Uterus (tissue), 4 donors: ENCODE results near the gene ACOT6. TPM values are rescaled to one million over a fixed set of nuclear protein-coding genes. Genes with fewer than 3 reads are reported as not detected.

Source experiments
- DNase-seq, 2 donors: peaks; one replicate each; pipeline ENCODE4 v3.0.0-alpha.2; 2019 to 2020
- H3K27ac ChIP-seq, 2 donors: fragments of 200-600 bp; sonication (generic); 1 replicate in 1 of 2; 2 replicates in 1 of 2; pipeline ENCODE4 v1.5.1; 2016 to 2018
- H3K27me3 ChIP-seq, 2 donors: fragments of 200-600 bp; sonication (generic); one replicate each; pipeline ENCODE4 v1.5.1; 2018 to 2019; ENCODE audit warnings: control low read depth in 1 of 2
- H3K36me3 ChIP-seq, 2 donors: fragments of 200-600 bp; sonication (generic); one replicate each; pipeline ENCODE4 v1.5.1; 2019; ENCODE audit warnings: control low read depth in 1 of 2
- H3K4me1 ChIP-seq, 2 donors: fragments of 200-600 bp; sonication (generic); one replicate each; pipeline ENCODE4 v1.5.1; 2018 to 2019; ENCODE audit warnings: control low read depth in 1 of 2
- H3K4me3 ChIP-seq, 2 donors: fragments of 200-600 bp; sonication (generic); 1 replicate in 1 of 2; 2 replicates in 1 of 2; pipeline ENCODE4 v1.5.1; 2018 to 2019; ENCODE audit warnings: mild to moderate bottlenecking in 1 of 2
- H3K9me3 ChIP-seq, 2 donors: fragments of 200-600 bp; sonication (generic); one replicate each; pipeline ENCODE4 v1.5.1; 2019; ENCODE audit warnings: control low read depth in 1 of 2
- POLR2A ChIP-seq, 2 donors: fragments of 450-650 bp; IDR thresholded peaks; one replicate each; pipeline ENCODE4 v1.6.1; 2016; ENCODE audit warnings: antibody characterized with exemption in 2 of 2, mild to moderate bottlenecking in 1 of 2, moderate library complexity in 1 of 2
- intact Hi-C: fragments of 100-400 bp; cut with DNase I; formaldehyde crosslinking; loops from one replicate; pipeline ENCODE4 v1.15.1; 2023; ENCODE audit warnings: low total_unique reads
- total RNA-seq, 4 donors: library from RNA; depleted of rRNA in 3 of 4; stranded (reverse); fragments of >200 nt in 3 of 4; gene quantifications; one replicate each; pipeline versions ENCODE4 v1.1.0 to v1.2.4, GENCODE V29; 2014 to 2023
- TF ChIP-seq, protein P1 (sequence below), 4 experiments: fragments of 200-600 bp in 2 of 4; fragments of 450-650 bp in 2 of 4; sonication (generic) in 2 of 4; IDR thresholded peaks; one replicate each; pipeline ENCODE4 v1.5.1; 2016 to 2019; ENCODE audit warnings: antibody characterized with exemption in 4 of 4, mild to moderate bottlenecking in 2 of 4, moderate library complexity in 1 of 4
- donor health status: DM: yes; HTN: yes; CAD: no.

Gene ACOT6
- total RNA-seq, 4 donors from 2014 or later = not detected

DNA sequence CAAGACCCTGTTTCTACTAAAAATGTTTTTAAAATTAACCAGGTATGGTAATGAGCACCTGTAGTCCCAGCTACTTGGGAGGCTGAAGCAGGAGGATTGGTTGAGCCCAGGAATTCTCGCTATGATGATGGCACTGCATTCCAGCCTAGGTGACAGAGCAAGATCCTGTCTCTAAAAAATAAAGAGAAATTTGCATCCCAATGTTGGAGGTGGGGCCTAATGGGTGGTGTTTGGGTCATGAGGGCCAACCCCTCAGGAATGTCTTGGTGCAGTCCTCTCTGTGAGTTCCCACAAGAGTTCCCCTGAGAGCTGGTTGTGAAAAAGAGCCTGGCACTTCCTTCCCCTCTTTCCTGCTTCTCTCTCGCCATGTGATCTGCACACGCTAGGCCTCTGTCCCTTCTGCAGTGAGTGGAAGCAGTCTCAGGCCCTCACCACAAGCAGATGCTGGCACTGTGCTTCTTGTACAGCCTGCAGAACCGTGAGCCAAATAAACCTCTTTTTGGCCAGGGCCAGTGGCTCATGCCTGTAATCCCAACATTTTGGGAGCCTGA is 11.3 kb downstream of the ACOT6 start:
- no peak for DNase-seq
- intact Hi-C loops = no loop called here
- H3K36me3 ChIP-seq = no peaks in the 10 kb centered on the region
- no peak overlapping the region for H3K4me3 ChIP-seq
- H3K27me3 ChIP-seq = no peaks in the 10 kb centered on the region
- no peaks in the 10 kb centered on the region for H3K9me3 ChIP-seq
- no peak for TF ChIP-seq POLR2A (IDR thresholded peaks at IDR 0.05)
- TF ChIP-seq, protein P1, sequence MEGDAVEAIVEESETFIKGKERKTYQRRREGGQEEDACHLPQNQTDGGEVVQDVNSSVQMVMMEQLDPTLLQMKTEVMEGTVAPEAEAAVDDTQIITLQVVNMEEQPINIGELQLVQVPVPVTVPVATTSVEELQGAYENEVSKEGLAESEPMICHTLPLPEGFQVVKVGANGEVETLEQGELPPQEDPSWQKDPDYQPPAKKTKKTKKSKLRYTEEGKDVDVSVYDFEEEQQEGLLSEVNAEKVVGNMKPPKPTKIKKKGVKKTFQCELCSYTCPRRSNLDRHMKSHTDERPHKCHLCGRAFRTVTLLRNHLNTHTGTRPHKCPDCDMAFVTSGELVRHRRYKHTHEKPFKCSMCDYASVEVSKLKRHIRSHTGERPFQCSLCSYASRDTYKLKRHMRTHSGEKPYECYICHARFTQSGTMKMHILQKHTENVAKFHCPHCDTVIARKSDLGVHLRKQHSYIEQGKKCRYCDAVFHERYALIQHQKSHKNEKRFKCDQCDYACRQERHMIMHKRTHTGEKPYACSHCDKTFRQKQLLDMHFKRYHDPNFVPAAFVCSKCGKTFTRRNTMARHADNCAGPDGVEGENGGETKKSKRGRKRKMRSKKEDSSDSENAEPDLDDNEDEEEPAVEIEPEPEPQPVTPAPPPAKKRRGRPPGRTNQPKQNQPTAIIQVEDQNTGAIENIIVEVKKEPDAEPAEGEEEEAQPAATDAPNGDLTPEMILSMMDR (IDR thresholded peaks at IDR 0.05) = no peak
- H3K4me1 ChIP-seq = no peaks in the 10 kb centered on the region
- no peak overlapping the region for H3K27ac ChIP-seq

DNA sequence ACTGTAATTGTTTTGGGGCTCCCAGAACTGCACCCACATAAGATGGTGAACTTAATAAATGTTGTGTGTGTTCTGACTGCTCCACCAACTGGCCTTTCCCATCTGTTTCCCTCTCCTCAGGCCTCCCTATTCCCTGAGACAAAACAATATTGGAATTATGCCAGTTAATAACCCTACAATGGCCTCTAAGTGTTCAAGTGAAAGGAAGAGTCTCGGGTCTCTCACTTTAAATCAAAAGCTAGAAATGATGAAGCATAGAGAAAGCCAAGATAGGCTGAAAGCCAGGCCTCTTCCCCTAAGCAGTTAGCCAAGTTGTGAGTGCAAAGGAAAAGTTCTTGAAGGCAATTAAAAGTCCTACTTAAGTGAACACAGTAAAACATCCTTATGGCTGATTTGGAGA is 13.4 kb downstream of the ACOT6 start:
- no peaks in the 10 kb centered on the region for H3K36me3 ChIP-seq
- intact Hi-C loops = no loop called here
- DNase-seq = no peak
- H3K4me1 ChIP-seq = no peaks in the 10 kb centered on the region
- H3K9me3 ChIP-seq = no peaks in the 10 kb centered on the region
- TF ChIP-seq, protein P1 (IDR thresholded peaks at IDR 0.05) = no peak
- no peak for TF ChIP-seq POLR2A (IDR thresholded peaks at IDR 0.05)
- no peaks in the 10 kb centered on the region for H3K27me3 ChIP-seq
- no peak overlapping the region for H3K27ac ChIP-seq
- H3K4me3 ChIP-seq = no peak overlapping the region

DNA sequence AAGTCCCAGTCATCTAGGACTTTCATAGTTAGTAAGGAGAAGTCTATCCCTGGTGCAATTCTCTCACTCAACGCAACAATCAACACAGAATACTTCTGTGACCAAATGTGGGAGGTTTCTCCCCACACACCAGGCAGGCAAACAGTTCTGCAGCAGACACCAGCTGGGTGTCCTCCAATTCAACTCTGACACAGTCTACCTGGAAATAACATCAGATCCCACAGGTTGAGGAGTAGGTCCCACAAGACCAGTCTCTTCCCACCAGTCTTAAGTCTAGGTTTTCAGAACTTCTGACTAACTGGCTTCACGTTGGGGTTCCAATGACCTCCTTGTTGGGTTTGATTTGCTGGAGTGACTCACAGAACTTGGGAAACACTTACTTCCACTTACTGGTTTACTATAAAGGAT is 14.8 kb downstream of the ACOT6 start:
- no peak for DNase-seq
- H3K9me3 ChIP-seq = no peaks in the 10 kb centered on the region
- intact Hi-C loops = no loop called here
- H3K36me3 ChIP-seq = no peaks in the 10 kb centered on the region
- H3K4me3 ChIP-seq = no peak overlapping the region
- no peaks in the 10 kb centered on the region for H3K27me3 ChIP-seq
- TF ChIP-seq POLR2A (IDR thresholded peaks at IDR 0.05) = no peak
- TF ChIP-seq, protein P1 (IDR thresholded peaks at IDR 0.05) = no peak
- no peak overlapping the region for H3K27ac ChIP-seq
- H3K4me1 ChIP-seq = no peaks in the 10 kb centered on the region

DNA sequence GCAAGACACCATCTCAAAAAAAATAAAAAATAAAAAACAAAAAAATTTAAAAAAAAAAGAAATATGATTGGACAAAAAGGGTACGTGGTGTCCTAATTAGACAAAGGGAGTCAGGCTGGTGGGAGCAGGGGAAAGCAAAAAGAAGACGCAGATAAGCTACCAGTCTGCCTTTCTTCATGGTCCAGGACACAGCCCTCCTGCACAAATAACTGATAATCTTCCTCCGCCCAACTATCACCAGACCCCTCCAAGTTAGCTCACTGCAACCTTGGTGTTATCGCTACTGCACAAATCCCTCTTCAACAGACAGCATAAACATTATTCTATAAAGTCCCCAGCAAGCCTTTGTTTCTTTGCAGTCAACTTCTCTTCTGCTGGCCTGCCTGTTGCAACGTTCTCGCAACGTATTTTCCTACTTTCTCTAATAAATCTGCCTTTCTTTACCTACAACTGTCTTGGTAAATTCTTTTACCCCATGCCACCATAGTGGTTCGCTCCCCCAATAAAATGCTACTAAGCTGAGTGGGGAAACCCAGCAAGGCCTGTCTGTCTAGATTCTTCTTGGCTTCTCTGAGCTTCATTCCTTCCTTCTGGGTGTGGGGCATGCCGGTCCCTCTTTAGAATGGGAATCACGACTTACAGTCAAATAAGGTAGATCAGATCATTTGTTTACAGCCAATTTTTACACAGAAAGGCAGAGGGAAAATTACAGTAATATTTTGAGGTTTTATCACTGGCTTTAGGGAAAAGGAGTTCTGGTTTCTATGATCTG is 17.9 kb downstream of the ACOT6 start:
- no peak for DNase-seq
- H3K9me3 ChIP-seq = no peaks in the 10 kb centered on the region
- no peaks in the 10 kb centered on the region for H3K4me1 ChIP-seq
- no peaks in the 10 kb centered on the region for H3K27me3 ChIP-seq
- no peak overlapping the region for H3K4me3 ChIP-seq
- H3K27ac ChIP-seq = no peak overlapping the region
- intact Hi-C loops = loop anchor here (10.0 kb wide), 1 partner anchor 115 kb away; no protein-coding TSS in a partner anchor
- no peaks in the 10 kb centered on the region for H3K36me3 ChIP-seq
- no peak for TF ChIP-seq POLR2A (IDR thresholded peaks at IDR 0.05)
- TF ChIP-seq, protein P1 (IDR thresholded peaks at IDR 0.05) = no peak
